Measurements from ENCODE around the gene COBL. TPM values are rescaled to one million over a fixed set of nuclear protein-coding genes. Genes with fewer than 3 reads are reported as not detected.

The COBL gene
- total RNA-seq, 4 donors from 2014 or later: 5.9 to 21.3 (median 7.8) TPM

DNA sequence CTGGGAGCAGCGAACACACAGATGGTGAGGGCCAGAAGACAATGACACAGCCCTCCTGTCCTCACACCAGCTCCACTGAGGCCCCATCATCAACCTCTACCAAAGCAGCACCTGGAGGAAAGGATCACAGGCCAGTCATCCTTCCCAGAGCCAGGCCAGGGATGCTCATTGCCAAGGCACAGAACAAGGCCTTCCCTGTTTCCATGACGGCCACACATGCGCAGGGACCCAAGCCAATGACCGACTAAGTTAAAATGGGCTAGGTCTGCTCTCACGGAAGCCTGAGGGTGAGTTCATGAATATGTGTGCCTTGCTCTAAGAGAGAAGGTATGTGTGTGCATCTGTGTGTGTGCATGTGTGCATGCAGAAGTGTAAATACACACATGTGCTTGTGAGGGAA, 39.6 kb downstream of the COBL start:
- Histone ChIP-seq H3K9me3 (no peaks in the 10 kb centered on the region), H3K4me3 (no peak overlapping the region), H3K27me3 (no peaks in the 10 kb centered on the region), H3K36me3 (no peaks in the 10 kb centered on the region), H3K4me1 (peaks cover 0 to 5% (median 0%) of the 10 kb centered on the region in 3 donors), H3K27ac (no peak overlapping the region)
- DNase-seq: no peak
- WGBS, 2 donors: 87 to 89% methylated on average over 5 of the region's 5 CpGs
- no peak for TF ChIP-seq POLR2A (IDR thresholded peaks at IDR 0.05)
- no peak for TF ChIP-seq CTCF (IDR thresholded peaks at IDR 0.05)
- intact Hi-C loops (cut with DNase I): no loop called here

DNA sequence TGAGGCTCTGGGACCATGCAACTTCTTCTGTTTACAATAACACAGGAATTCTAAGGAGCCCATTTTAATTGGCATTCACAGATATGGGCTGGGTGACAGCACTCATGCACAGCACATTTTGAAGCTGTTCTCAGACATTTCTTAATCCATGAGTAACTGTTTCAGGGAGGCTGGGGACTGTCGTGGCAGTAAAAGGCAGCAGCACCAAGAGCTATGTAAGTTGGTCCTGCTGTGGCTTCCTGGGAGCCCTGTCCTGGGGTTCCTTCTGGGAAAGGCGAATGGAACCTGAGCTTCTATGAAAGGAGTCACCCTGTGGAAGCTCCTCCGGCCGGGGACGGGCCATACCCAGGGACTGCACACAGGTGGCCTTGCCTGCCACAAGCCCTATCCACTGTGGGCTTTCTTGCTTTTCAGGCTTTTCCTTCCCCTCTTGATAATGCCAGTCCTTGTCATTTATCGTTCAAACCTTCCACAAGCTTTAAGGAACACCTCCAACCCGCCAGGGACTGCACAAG, 40.5 kb downstream of the COBL start:
- no peak for TF ChIP-seq POLR2A (IDR thresholded peaks at IDR 0.05)
- 62 to 85% methylated on average over 3 to 4 of the region's 7 CpGs for WGBS, 2 donors
- intact Hi-C loops (cut with DNase I): no loop called here
- H3K9me3 ChIP-seq: no peaks in the 10 kb centered on the region
- H3K36me3 ChIP-seq: no peaks in the 10 kb centered on the region
- H3K4me3 ChIP-seq: no peak overlapping the region
- H3K4me1 ChIP-seq: peaks cover 0 to 5% (median 0%) of the 10 kb centered on the region in 3 donors
- H3K27ac ChIP-seq: no peak overlapping the region
- H3K27me3 ChIP-seq: no peaks in the 10 kb centered on the region
- DNase-seq: no peak

GRCh38 chr7:51275532-51275931, 41.1 kb downstream of the COBL start:
- no peaks in the 10 kb centered on the region for H3K9me3 ChIP-seq
- DNase-seq: no peak
- TF ChIP-seq POLR2A (IDR thresholded peaks at IDR 0.05) (no peak), CTCF (IDR thresholded peaks at IDR 0.05) (no peak)
- intact Hi-C loops (cut with DNase I): no loop called here
- no peak overlapping the region for H3K4me3 ChIP-seq
- no peaks in the 10 kb centered on the region for H3K27me3 ChIP-seq
- H3K4me1 ChIP-seq: peaks cover 0 to 5% (median 0%) of the 10 kb centered on the region in 3 donors
- WGBS, 2 donors: 69 to 79% methylated on average over 8 of the region's 9 CpGs
- no peak overlapping the region for H3K27ac ChIP-seq
- no peaks in the 10 kb centered on the region for H3K36me3 ChIP-seq

DNA sequence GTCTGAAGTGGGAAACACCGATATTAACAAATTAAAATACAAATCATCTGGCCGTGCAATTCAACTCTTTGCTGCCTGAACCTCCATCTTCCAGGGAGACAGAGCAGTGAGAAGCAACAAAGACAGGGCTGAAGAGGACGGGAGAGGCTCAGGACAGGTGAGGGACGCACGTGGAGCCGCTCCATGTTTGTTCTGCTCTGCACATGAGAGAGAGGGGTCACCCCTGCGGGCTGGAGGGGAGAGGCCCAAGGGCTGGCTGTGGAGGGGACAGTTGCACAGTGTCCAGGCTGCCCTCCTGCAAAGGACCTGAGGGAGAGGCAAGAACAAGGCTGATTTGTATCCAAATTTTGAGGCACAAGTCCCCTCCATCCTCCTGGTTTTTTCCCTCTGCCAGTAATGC, 41.7 kb downstream of the COBL start:
- Histone ChIP-seq H3K9me3 (no peaks in the 10 kb centered on the region), H3K36me3 (no peaks in the 10 kb centered on the region), H3K4me3 (no peak overlapping the region), H3K27me3 (no peaks in the 10 kb centered on the region), H3K27ac (no peak overlapping the region), H3K4me1 (peaks cover 0 to 5% (median 0%) of the 10 kb centered on the region in 3 donors)
- DNase-seq: no peak
- intact Hi-C loops (cut with DNase I): no loop called here
- 83 to 84% methylated on average over 6 to 7 of the region's 7 CpGs for WGBS, 2 donors
- TF ChIP-seq CTCF (IDR thresholded peaks at IDR 0.05) (no peak), POLR2A (IDR thresholded peaks at IDR 0.05) (no peak)

- H3K9me3 ChIP-seq: no peaks in the 10 kb centered on the region
- no peaks in the 10 kb centered on the region for H3K36me3 ChIP-seq
- TF ChIP-seq POLR2A (IDR thresholded peaks at IDR 0.05) (no peak), CTCF (IDR thresholded peaks at IDR 0.05) (no peak)
- WGBS, 2 donors: 81 to 87% methylated on average over 10 of the region's 10 CpGs
- no peaks in the 10 kb centered on the region for H3K4me1 ChIP-seq
- no peak overlapping the region for H3K27ac ChIP-seq
- no peaks in the 10 kb centered on the region for H3K27me3 ChIP-seq
- no peak for DNase-seq
- intact Hi-C loops (cut with DNase I): no loop called here
- no peak overlapping the region for H3K4me3 ChIP-seq
Measured at GRCh38 chr7:51274001-51274400, 42.6 kb downstream of the COBL start.

- DNase-seq: no peak
- no peaks in the 10 kb centered on the region for H3K36me3 ChIP-seq
- H3K9me3 ChIP-seq: no peaks in the 10 kb centered on the region
- H3K4me1 ChIP-seq: no peaks in the 10 kb centered on the region
- no peak overlapping the region for H3K4me3 ChIP-seq
- intact Hi-C loops (cut with DNase I): no loop called here
- H3K27me3 ChIP-seq: no peaks in the 10 kb centered on the region
- H3K27ac ChIP-seq: no peak overlapping the region
- TF ChIP-seq CTCF (IDR thresholded peaks at IDR 0.05) (no peak), POLR2A (IDR thresholded peaks at IDR 0.05) (no peak)
- WGBS, 2 donors: 77 to 88% methylated on average over 1 of the region's 1 CpG
Measured at GRCh38 chr7:51273360-51273759, 43.2 kb downstream of the COBL start.
